GM23338 (cell line): Measurements from ENCODE around the gene SLC43A2. TPM values are rescaled to one million over a fixed set of nuclear protein-coding genes. Genes with fewer than 3 reads are reported as not detected.

Source experiments
- ATAC-seq: fragments of 200-7000 bp; cut with Tn5 transposase; 3 replicates; pipeline ENCODE4 v1.9.1; 2020
- DNase-seq: peaks from one replicate; pipeline ENCODE4 v3.0.0-alpha.2; 2015; ENCODE audit warnings: low spot score
- H2AFZ ChIP-seq: fragments of 200-600 bp; sonication (generic); 2 replicates; pipeline ENCODE4 v1.8.0; 2016; ENCODE audit warnings: antibody characterized with exemption, mild to moderate bottlenecking, moderate library complexity
- H3F3A ChIP-seq: fragments of 200-600 bp; sonication (generic); replicated peaks from 2 replicates; pipeline ENCODE4 v1.8.0; 2017; ENCODE audit warnings: antibody characterized with exemption, mixed run types, low read depth
- H3K27ac ChIP-seq: fragments of 200-600 bp; sonication (generic); 2 replicates; pipeline ENCODE4 v1.6.1; 2016; ENCODE audit warnings: low read depth
- H3K27me3 ChIP-seq: fragments of 200-600 bp; sonication (generic); 2 replicates; pipeline ENCODE4 v1.8.0; 2016; ENCODE audit warnings: mild to moderate bottlenecking, mixed run types, moderate library complexity; ENCODE audit not compliant: insufficient read depth
- H3K36me3 ChIP-seq: fragments of 200-600 bp; sonication (generic); 2 replicates; pipeline ENCODE4 v1.8.0; 2016; ENCODE audit warnings: mild to moderate bottlenecking; ENCODE audit not compliant: insufficient read depth
- H3K4me1 ChIP-seq: fragments of 200-600 bp; sonication (generic); 2 replicates; pipeline ENCODE4 v1.8.0; 2016; ENCODE audit warnings: mild to moderate bottlenecking, moderate library complexity; ENCODE audit not compliant: insufficient read depth
- H3K4me2 ChIP-seq: fragments of 200-600 bp; sonication (generic); 2 replicates; pipeline ENCODE4 v1.7.1; 2017; ENCODE audit warnings: mixed run types
- H3K4me3 ChIP-seq: fragments of 200-600 bp; sonication (generic); 2 replicates; pipeline ENCODE4 v1.6.1; 2016; ENCODE audit warnings: mixed run types
- H3K79me2 ChIP-seq: fragments of 200-600 bp; sonication (generic); replicated peaks from 2 replicates; pipeline ENCODE4 v1.8.0; 2017; ENCODE audit warnings: mild to moderate bottlenecking; ENCODE audit not compliant: insufficient read depth
- H3K9me2 ChIP-seq: fragments of 200-600 bp; sonication (generic); 2 replicates; pipeline ENCODE4 v1.8.0; 2017; ENCODE audit not compliant: insufficient read depth
- H4K20me1 ChIP-seq: fragments of 200-600 bp; sonication (generic); replicated peaks from 2 replicates; pipeline ENCODE4 v1.8.0; 2017; ENCODE audit warnings: mild to moderate bottlenecking; ENCODE audit not compliant: insufficient read depth
- H3K27ac Mint-ChIP-seq: 2 replicates; pipeline ENCODE4 v1.8.0; 2020; ENCODE audit warnings: inconsistent platforms, mild to moderate bottlenecking, moderate library complexity, mixed read lengths
- H3K27me3 Mint-ChIP-seq: 3 replicates; pipeline ENCODE4 v1.8.0; 2022; ENCODE audit warnings: low read depth, mild to moderate bottlenecking, moderate library complexity, mixed read lengths, inconsistent platforms; ENCODE audit not compliant: insufficient read depth, poor library complexity
- H3K36me3 Mint-ChIP-seq: 3 replicates; pipeline ENCODE4 v1.8.0; 2021; ENCODE audit warnings: low read depth, mild to moderate bottlenecking, inconsistent platforms, moderate library complexity, mixed read lengths
- H3K4me1 Mint-ChIP-seq: 3 replicates; pipeline ENCODE4 v1.8.0; 2020; ENCODE audit warnings: mild to moderate bottlenecking, inconsistent platforms, mixed read lengths
- H3K4me3 Mint-ChIP-seq: 3 replicates; pipeline ENCODE4 v1.8.0; 2021; ENCODE audit warnings: moderate library complexity, mild to moderate bottlenecking, inconsistent platforms, mixed read lengths
- H3K9me3 Mint-ChIP-seq: 3 replicates; pipeline ENCODE4 v1.8.0; 2020; ENCODE audit warnings: moderate library complexity, mild to moderate bottlenecking, inconsistent platforms, mixed read lengths
- CREB1 ChIP-seq: fragments of 250-450 bp; sonication (Bioruptor Pico); IDR thresholded peaks from 2 replicates; pipeline ENCODE4 v1.5.0; 2020; ENCODE audit warnings: low read depth, mild to moderate bottlenecking, moderate library complexity
- EZH2 ChIP-seq: fragments of 200-600 bp; sonication (generic); IDR thresholded peaks from one replicate; pipeline ENCODE4 v1.8.0; 2017; ENCODE audit warnings: antibody characterized with exemption, mild to moderate bottlenecking, low read depth; ENCODE audit not compliant: unreplicated experiment
- EZH2phosphoT487 ChIP-seq: fragments of 200-600 bp; sonication (generic); IDR thresholded peaks from one replicate; pipeline ENCODE4 v1.8.1; 2018; ENCODE audit warnings: antibody characterized with exemption; ENCODE audit not compliant: unreplicated experiment
- NANOG ChIP-seq: IDR thresholded peaks from 2 replicates; pipeline ENCODE4 v1.6.1; 2016; ENCODE audit warnings: antibody characterized with exemption, borderline replicate concordance
- POLR2AphosphoS5 ChIP-seq: IDR thresholded peaks from 2 replicates; pipeline ENCODE4 v1.6.1; 2016; ENCODE audit warnings: antibody characterized with exemption, low read depth
- STAT1 ChIP-seq: IDR thresholded peaks from one replicate; pipeline ENCODE4 v1.6.1; 2016; ENCODE audit warnings: antibody characterized with exemption; ENCODE audit not compliant: unreplicated experiment
- ZNF331 ChIP-seq: fragments of 250-450 bp; sonication (Bioruptor Pico); IDR thresholded peaks from 2 replicates; pipeline ENCODE4 v1.5.0; 2020; ENCODE audit warnings: low read depth, mild to moderate bottlenecking, moderate library complexity
- ZNF462 ChIP-seq: fragments of 250-450 bp; sonication (Bioruptor Pico); IDR thresholded peaks from 2 replicates; pipeline ENCODE4 v1.5.0; 2020; ENCODE audit warnings: mild to moderate bottlenecking, moderate library complexity
- polyA plus RNA-seq: library from polyadenylated mRNA; unstranded; fragments of >200 nt; fragmentation: Nextera tagmentation; extraction: Ambion mirVana; gene quantifications from 2 replicates; pipeline ENCODE4 v1.2.1, GENCODE V29; 2016
- total RNA-seq: library from RNA; depleted of rRNA; stranded (reverse); fragments of >200 nt; shearing (Covaris generic); gene quantifications from 2 replicates; pipeline ENCODE4 v1.2.3, GENCODE V29; 2014

The SLC43A2 gene
- total and polyA plus RNA-seq, 2 experiments from 2014 or later: 2.2 to 9.8 TPM

GRCh38 chr17:1650731-1651558, 22.3 kb upstream of the SLC43A2 start (continued):
- TF ChIP-seq EZH2 (no peak), EZH2phosphoT487 (no peak), CREB1 (CRISPR knock-in tag) (no peak), NANOG (no peak), ZNF331 (no peak), ZNF462 (CRISPR knock-in tag) (no peak)

- Mint-ChIP-seq H3K36me3 (peaks cover 45% of the 10 kb centered on the region), H3K9me3 (no peaks in the 10 kb centered on the region), H3K4me1 (peaks cover 24% of the 10 kb centered on the region), H3K27me3 (peaks cover 24% of the 10 kb centered on the region), H3K27ac (no peak within 1 kb of the TSS), H3K4me3 (peak within 1 kb of the TSS; percentile 73)
- TF ChIP-seq STAT1 (no peak), POLR2AphosphoS5 (peak; percentile 44; the same call in 1 of the 2 replicates)
- Histone ChIP-seq H3K27ac (peak within 1 kb of the TSS; percentile 59; the same call in 1 of the 2 replicates), H3F3A (peaks cover 43% of the 10 kb centered on the region), H4K20me1 (peaks cover 10% of the 10 kb centered on the region; the same call in 1 of the 2 replicates), H3K4me2 (peak within 1 kb of the TSS; percentile 88), H3K9me2 (no peaks in the 10 kb centered on the region), H3K36me3 (peaks cover 39% of the 10 kb centered on the region), H2AFZ (peak within 1 kb of the TSS; percentile 98), H3K4me1 (peaks cover 14% of the 10 kb centered on the region; the same call in 1 of the 2 replicates), H3K4me3 (peak within 1 kb of the TSS; percentile 75), H3K79me2 (no peaks in the 10 kb centered on the region), H3K27me3 (no peaks in the 10 kb centered on the region)
- DNase-seq (peak; percentile 69), ATAC-seq (peak; percentile 19)
Measured at GRCh38 chr17:1649844-1650501, 21.3 kb upstream of the SLC43A2 start, which contains the start of gene RILP. Gene RILP (minus strand): TSS chr17:1649866. CDS start chr17:1649804, 62 bp downstream.
